Amniotic epithelial cell (primary cell): Measurements from ENCODE around the gene SCAF1.
A peak's percentile ranks its signal among the peaks of the same experiment; 100 is the strongest.

Experiments
- DNase-seq: peaks from one replicate; pipeline ENCODE4 v3.0.0-alpha.2; 2010; ENCODE audit warnings: low read depth

Gene SCAF1

GRCh38 chr19:49687150-49687549, 45.1 kb downstream of the SCAF1 start:
- no peak for DNase-seq

- DNase-seq, result no peak
These were observed 45.7 kb downstream of the SCAF1 start for GRCh38 chr19:49687566-49688316.

- DNase-seq, result no peak
These were observed 46.6 kb downstream of the SCAF1 start for GRCh38 chr19:49688531-49689132.

GRCh38 chr19:49689133-49690078, 47.4 kb downstream of the SCAF1 start, which contains the start of gene ADM5:
TSS of gene ADM5 (plus strand) at chr19:49689594. CDS start at chr19:49689838, 244 bp downstream.
- DNase-seq, result no peak

- DNase-seq, result no peak
These were observed 48.2 kb downstream of the SCAF1 start for GRCh38 chr19:49690079-49690655.

- DNase-seq, result peak; percentile 65
These were observed 48.7 kb downstream of the SCAF1 start, which contains the start of gene CPT1C for GRCh38 chr19:49690656-49691242. TSS of gene CPT1C (plus strand) at chr19:49691116. CDS start at chr19:49692253, 1,137 bp downstream.

- DNase-seq, result peak; percentile 77
These were observed 49.5 kb downstream of the SCAF1 start for GRCh38 chr19:49691243-49692146.

- DNase-seq, result no peak
These were observed 50.1 kb downstream of the SCAF1 start for GRCh38 chr19:49692147-49692506.

- no peak for DNase-seq
These were observed 54.1 kb downstream of the SCAF1 start for GRCh38 chr19:49696115-49696514.

- no peak for DNase-seq
These were observed 54.9 kb downstream of the SCAF1 start for GRCh38 chr19:49696865-49697264.

- no peak for DNase-seq
These were observed 57.4 kb downstream of the SCAF1 start for GRCh38 chr19:49699364-49699763.

GRCh38 chr19:49700563-49700962, 58.6 kb downstream of the SCAF1 start:
- DNase-seq, result no peak

- no peak for DNase-seq
These were observed 59.3 kb downstream of the SCAF1 start for GRCh38 chr19:49701271-49701786.

- no peak for DNase-seq
These were observed 63.1 kb downstream of the SCAF1 start for GRCh38 chr19:49704888-49705642.

- no peak for DNase-seq
These were observed 63.9 kb downstream of the SCAF1 start for GRCh38 chr19:49705919-49706318.
